ENCODE data around the gene PEX26. TPM values are rescaled to one million over a fixed set of nuclear protein-coding genes. Genes with fewer than 3 reads are reported as not detected.

The PEX26 gene
- polyA plus RNA-seq, 1 donor from 2014 or later = 30.2 TPM

GRCh38 chr22:18126606-18127005, 48.8 kb downstream of the PEX26 start:
- no peaks in the 10 kb centered on the region for H3F3A ChIP-seq (ENCODE audit: insufficient read depth, low read length, poor library complexity, severe bottlenecking)
- no peaks in the 10 kb centered on the region for H3K9me3 ChIP-seq (ENCODE audit: low read length)
- H3K9me2 ChIP-seq (ENCODE audit: insufficient read depth, low read length) = no peaks in the 10 kb centered on the region
- H3K4me3 ChIP-seq (ENCODE audit: low read length) = no peak overlapping the region
- H3K79me2 ChIP-seq (replicated peaks; ENCODE audit: insufficient read depth, low read length) = no peaks in the 10 kb centered on the region
- no peak overlapping the region for H2AFZ ChIP-seq (ENCODE audit: low read depth, low read length)
- H3K9ac ChIP-seq (ENCODE audit: low read length) = no peak overlapping the region
- no peak overlapping the region for H3K27ac ChIP-seq (ENCODE audit: low read length)
- no peaks in the 10 kb centered on the region for H3K27me3 ChIP-seq (ENCODE audit: insufficient read depth, low read depth, low read length)
- TF ChIP-seq EP300 (conservative IDR thresholded peaks at IDR 0.05; ENCODE audit: poor library complexity, severe bottlenecking) (no peak), EZH2 (IDR thresholded peaks at IDR 0.05; ENCODE audit: borderline replicate concordance, insufficient read depth, low read length, poor library complexity, severe bottlenecking) (no peak), SMC3 (conservative IDR thresholded peaks at IDR 0.05; ENCODE audit: poor library complexity) (no peak), MXI1 (conservative IDR thresholded peaks at IDR 0.05; ENCODE audit: poor library complexity, severe bottlenecking) (no peak), TAF1 (IDR thresholded peaks at IDR 0.05; ENCODE audit: low read depth) (no peak), RAD21 (conservative IDR thresholded peaks at IDR 0.05) (no peak), POLR2AphosphoS5 (IDR thresholded peaks at IDR 0.05) (no peak), CTCF (IDR thresholded peaks at IDR 0.05; ENCODE audit: poor library complexity, severe bottlenecking) (no peak)
- TF ChIP-seq, protein P1, sequence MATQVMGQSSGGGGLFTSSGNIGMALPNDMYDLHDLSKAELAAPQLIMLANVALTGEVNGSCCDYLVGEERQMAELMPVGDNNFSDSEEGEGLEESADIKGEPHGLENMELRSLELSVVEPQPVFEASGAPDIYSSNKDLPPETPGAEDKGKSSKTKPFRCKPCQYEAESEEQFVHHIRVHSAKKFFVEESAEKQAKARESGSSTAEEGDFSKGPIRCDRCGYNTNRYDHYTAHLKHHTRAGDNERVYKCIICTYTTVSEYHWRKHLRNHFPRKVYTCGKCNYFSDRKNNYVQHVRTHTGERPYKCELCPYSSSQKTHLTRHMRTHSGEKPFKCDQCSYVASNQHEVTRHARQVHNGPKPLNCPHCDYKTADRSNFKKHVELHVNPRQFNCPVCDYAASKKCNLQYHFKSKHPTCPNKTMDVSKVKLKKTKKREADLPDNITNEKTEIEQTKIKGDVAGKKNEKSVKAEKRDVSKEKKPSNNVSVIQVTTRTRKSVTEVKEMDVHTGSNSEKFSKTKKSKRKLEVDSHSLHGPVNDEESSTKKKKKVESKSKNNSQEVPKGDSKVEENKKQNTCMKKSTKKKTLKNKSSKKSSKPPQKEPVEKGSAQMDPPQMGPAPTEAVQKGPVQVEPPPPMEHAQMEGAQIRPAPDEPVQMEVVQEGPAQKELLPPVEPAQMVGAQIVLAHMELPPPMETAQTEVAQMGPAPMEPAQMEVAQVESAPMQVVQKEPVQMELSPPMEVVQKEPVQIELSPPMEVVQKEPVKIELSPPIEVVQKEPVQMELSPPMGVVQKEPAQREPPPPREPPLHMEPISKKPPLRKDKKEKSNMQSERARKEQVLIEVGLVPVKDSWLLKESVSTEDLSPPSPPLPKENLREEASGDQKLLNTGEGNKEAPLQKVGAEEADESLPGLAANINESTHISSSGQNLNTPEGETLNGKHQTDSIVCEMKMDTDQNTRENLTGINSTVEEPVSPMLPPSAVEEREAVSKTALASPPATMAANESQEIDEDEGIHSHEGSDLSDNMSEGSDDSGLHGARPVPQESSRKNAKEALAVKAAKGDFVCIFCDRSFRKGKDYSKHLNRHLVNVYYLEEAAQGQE (IDR thresholded peaks at IDR 0.05; ENCODE audit: borderline replicate concordance) = no peak
- H4K20me1 ChIP-seq (ENCODE audit: insufficient read depth) = no peaks in the 10 kb centered on the region
- no peaks in the 10 kb centered on the region for H3K36me3 ChIP-seq (ENCODE audit: insufficient read depth, low read length)
- H3K4me2 ChIP-seq (ENCODE audit: low read length) = no peak overlapping the region

GRCh38 chr22:18130018-18130417, 52.2 kb downstream of the PEX26 start:
- Histone ChIP-seq H3F3A (ENCODE audit: insufficient read depth, low read length, poor library complexity, severe bottlenecking) (no peaks in the 10 kb centered on the region), H3K4me3 (ENCODE audit: low read length) (no peak overlapping the region), H3K4me2 (ENCODE audit: low read length) (no peak overlapping the region), H3K27me3 (ENCODE audit: insufficient read depth, low read depth, low read length) (no peaks in the 10 kb centered on the region), H3K79me2 (replicated peaks; ENCODE audit: insufficient read depth, low read length) (no peaks in the 10 kb centered on the region), H3K36me3 (ENCODE audit: insufficient read depth, low read length) (no peaks in the 10 kb centered on the region), H2AFZ (ENCODE audit: low read depth, low read length) (no peak overlapping the region), H3K9me3 (ENCODE audit: low read length) (no peaks in the 10 kb centered on the region), H3K27ac (ENCODE audit: low read length) (no peak overlapping the region), H3K9me2 (ENCODE audit: insufficient read depth, low read length) (no peaks in the 10 kb centered on the region), H4K20me1 (ENCODE audit: insufficient read depth) (no peaks in the 10 kb centered on the region), H3K9ac (ENCODE audit: low read length) (no peak overlapping the region)
- TF ChIP-seq EP300 (conservative IDR thresholded peaks at IDR 0.05; ENCODE audit: poor library complexity, severe bottlenecking) (no peak), CTCF (IDR thresholded peaks at IDR 0.05; ENCODE audit: poor library complexity, severe bottlenecking) (no peak), EZH2 (IDR thresholded peaks at IDR 0.05; ENCODE audit: borderline replicate concordance, insufficient read depth, low read length, poor library complexity, severe bottlenecking) (no peak), RAD21 (conservative IDR thresholded peaks at IDR 0.05) (no peak), SMC3 (conservative IDR thresholded peaks at IDR 0.05; ENCODE audit: poor library complexity) (no peak)
- TF ChIP-seq, protein P1 (IDR thresholded peaks at IDR 0.05; ENCODE audit: borderline replicate concordance) = no peak

Measured in neural cell (in vitro differentiated cells).